ENCODE data around the gene DNAH17. TPM values are rescaled to one million over a fixed set of nuclear protein-coding genes. Genes with fewer than 3 reads are reported as not detected.

DNAH17 gene
- total and polyA plus RNA-seq, 2 donors (not counting 3 experiments of a cell fraction or from before 2014, with no cell fraction given) = not detected

GRCh38 chr17:78558989-78559388, 18.2 kb downstream of the DNAH17 start:
- Histone ChIP-seq H3K9ac (replicated peaks; ENCODE audit: extremely low read depth, insufficient read depth, low read length) (no peak overlapping the region), H3K27me3 (ENCODE audit: control insufficient read depth in 2 of 2, insufficient read depth in 2 of 2, low read length in 2 of 2) (peaks cover 0 to 13% of the 10 kb centered on the region in 2 experiments), H3K79me2 (ENCODE audit: control insufficient read depth, insufficient read depth, low read length) (no peaks in the 10 kb centered on the region), H3K27ac (ENCODE audit: insufficient read depth, low read depth, low read length) (no peak overlapping the region), H2AFZ (ENCODE audit: low read depth, low read length) (no peak overlapping the region), H3K9me1 (replicated peaks; ENCODE audit: control insufficient read depth, extremely low read depth, insufficient read depth, low read length) (no peaks in the 10 kb centered on the region), H3K4me2 (ENCODE audit: insufficient read depth, low read length) (no peak overlapping the region), H3K4me1 (ENCODE audit: control insufficient read depth, extremely low read depth, insufficient read depth, low read length) (no peaks in the 10 kb centered on the region), H3K4me3 (replicated peaks in 1 of 3; ENCODE audit: insufficient read depth in 1 of 3, low read depth in 1 of 3, low read length in 3 of 3) (no peak overlapping the region), H3K36me3 (ENCODE audit: control insufficient read depth in 2 of 2, extremely low read depth in 1 of 2, insufficient read depth in 2 of 2, low read length in 2 of 2) (no peaks in the 10 kb centered on the region), H3K9me3 (replicated peaks; ENCODE audit: control insufficient read depth, insufficient read depth, low read length) (no peaks in the 10 kb centered on the region), H4K20me1 (replicated peaks; ENCODE audit: control insufficient read depth, extremely low read depth, insufficient read depth, low read length) (no peaks in the 10 kb centered on the region)
- ChIA-PET POLR2A (no interaction called here), CTCF (no interaction called here)
- TF ChIP-seq EZH2 (IDR thresholded peaks at IDR 0.05; ENCODE audit: borderline replicate concordance, low read depth, low read length, severe bottlenecking) (no peak), FOS (IDR thresholded peaks at IDR 0.05; ENCODE audit: borderline replicate concordance, insufficient read depth, low read length) (no peak), MYC (IDR thresholded peaks at IDR 0.05; ENCODE audit: low read depth, low read length) (no peak), GATA2 (IDR thresholded peaks at IDR 0.05; ENCODE audit: insufficient read depth, insufficient read length, low read depth, low read length) (no peak), POLR2A (IDR thresholded peaks at IDR 0.05; ENCODE audit: low read depth, low read length) (no peak), POLR2AphosphoS5 (IDR thresholded peaks at IDR 0.05; ENCODE audit: insufficient read depth, low read depth, low read length) (no peak), JUN (IDR thresholded peaks at IDR 0.05; ENCODE audit: borderline replicate concordance, insufficient read depth, insufficient read length, low read depth) (no peak)
- TF ChIP-seq, protein P1, sequence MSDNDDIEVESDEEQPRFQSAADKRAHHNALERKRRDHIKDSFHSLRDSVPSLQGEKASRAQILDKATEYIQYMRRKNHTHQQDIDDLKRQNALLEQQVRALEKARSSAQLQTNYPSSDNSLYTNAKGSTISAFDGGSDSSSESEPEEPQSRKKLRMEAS (IDR thresholded peaks at IDR 0.05; ENCODE audit: insufficient read depth, insufficient read length) = no peak
- TF ChIP-seq, protein P2, sequence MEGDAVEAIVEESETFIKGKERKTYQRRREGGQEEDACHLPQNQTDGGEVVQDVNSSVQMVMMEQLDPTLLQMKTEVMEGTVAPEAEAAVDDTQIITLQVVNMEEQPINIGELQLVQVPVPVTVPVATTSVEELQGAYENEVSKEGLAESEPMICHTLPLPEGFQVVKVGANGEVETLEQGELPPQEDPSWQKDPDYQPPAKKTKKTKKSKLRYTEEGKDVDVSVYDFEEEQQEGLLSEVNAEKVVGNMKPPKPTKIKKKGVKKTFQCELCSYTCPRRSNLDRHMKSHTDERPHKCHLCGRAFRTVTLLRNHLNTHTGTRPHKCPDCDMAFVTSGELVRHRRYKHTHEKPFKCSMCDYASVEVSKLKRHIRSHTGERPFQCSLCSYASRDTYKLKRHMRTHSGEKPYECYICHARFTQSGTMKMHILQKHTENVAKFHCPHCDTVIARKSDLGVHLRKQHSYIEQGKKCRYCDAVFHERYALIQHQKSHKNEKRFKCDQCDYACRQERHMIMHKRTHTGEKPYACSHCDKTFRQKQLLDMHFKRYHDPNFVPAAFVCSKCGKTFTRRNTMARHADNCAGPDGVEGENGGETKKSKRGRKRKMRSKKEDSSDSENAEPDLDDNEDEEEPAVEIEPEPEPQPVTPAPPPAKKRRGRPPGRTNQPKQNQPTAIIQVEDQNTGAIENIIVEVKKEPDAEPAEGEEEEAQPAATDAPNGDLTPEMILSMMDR (IDR thresholded peaks at IDR 0.05; ENCODE audit: extremely low read depth in 1 of 2, insufficient read depth in 1 of 2, low read depth in 1 of 2, low read length in 2 of 2) = no peak
- intact Hi-C loops (cut with micrococcal nuclease) (no loop called here), dilution Hi-C loops (cut with MboI; ENCODE audit: extremely low pct_ligation_motif_present, low sequenced_read_pairs) (no loop called here)
- FAIRE-seq (no peak), DNase-seq (ENCODE audit: low read depth, low spot score) (no peak)
- BruUV-seq (replicated peaks) = no TSS peak

Measured in endothelial cell of umbilical vein (primary cell).